Measurements from ENCODE around the gene TEP1. TPM values are rescaled to one million over a fixed set of nuclear protein-coding genes. Genes with fewer than 3 reads are reported as not detected.

TEP1 gene
- total and polyA plus RNA-seq, 2 experiments from 2014 or later, result 5.2 to 12.9 TPM

DNA sequence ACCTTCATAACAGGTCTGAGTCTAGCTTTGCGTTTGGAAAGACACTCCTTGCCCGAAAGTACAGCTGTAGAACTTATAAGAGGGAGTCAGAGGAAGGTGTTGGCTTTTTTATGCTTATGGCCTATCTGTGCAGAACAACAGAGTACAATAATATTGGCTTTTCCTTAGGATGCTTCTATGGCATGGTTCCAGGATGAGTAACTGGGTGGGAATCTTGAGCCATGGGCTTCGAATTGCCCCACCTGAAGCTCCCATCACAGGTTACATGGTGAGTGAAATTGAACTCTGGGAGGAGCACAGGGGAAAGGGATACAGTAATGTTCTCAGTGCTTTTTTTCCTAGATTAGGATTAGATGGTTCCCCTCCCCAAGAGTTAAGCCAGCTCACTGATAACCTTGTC lies 56.9 kb downstream of the TEP1 start:
- H3K79me2 ChIP-seq (ENCODE audit: insufficient read depth), result no peaks in the 10 kb centered on the region
- H3K9me2 ChIP-seq (ENCODE audit: insufficient read depth), result no peaks in the 10 kb centered on the region
- no peaks in the 10 kb centered on the region for H3K27me3 ChIP-seq (replicated peaks; ENCODE audit: insufficient read depth)
- no peak overlapping the region for H2AFZ ChIP-seq
- peaks cover 52% of the 10 kb centered on the region for H3K36me3 ChIP-seq (ENCODE audit: low read depth)
- H3K4me2 ChIP-seq (ENCODE audit: unreplicated experiment), result no peak overlapping the region
- H3K4me1 ChIP-seq (ENCODE audit: insufficient read depth), result no peaks in the 10 kb centered on the region
- peaks cover 20% of the 10 kb centered on the region; the same call in 1 of the 2 replicates for H3F3A ChIP-seq (ENCODE audit: insufficient read depth)
- no peak overlapping the region for H3K9ac ChIP-seq
- no peaks in the 10 kb centered on the region for H3K9me3 ChIP-seq (ENCODE audit: low read depth)
- no peak overlapping the region for H3K27ac ChIP-seq
- H3K4me3 ChIP-seq, result no peak overlapping the region
- in situ Hi-C loops (cut with MboI), result no loop called here
- DNase-seq, result peak; percentile 15
- 81 to 84% methylated on average over 3 of the region's 3 CpGs for WGBS, 2 experiments (ENCODE audit: low coverage in 1 of 2, low lambda C conversion rate in 2 of 2, missing lambda C conversion rate in 2 of 2)
- H4K20me1 ChIP-seq (ENCODE audit: insufficient read depth), result no peaks in the 10 kb centered on the region
- TF ChIP-seq EZH2phosphoT487 (IDR thresholded peaks at IDR 0.05; ENCODE audit: insufficient read depth, low read depth) (no peak), EZH2 (IDR thresholded peaks at IDR 0.05; ENCODE audit: insufficient read depth, poor library complexity, severe bottlenecking) (no peak)

GRCh38 chr14:20350860-20351259 lies 62.4 kb downstream of the TEP1 start:
- in situ Hi-C loops (cut with MboI), result no loop called here
- peak; percentile 33 for DNase-seq
- no peak overlapping the region for H2AFZ ChIP-seq
- H3K9me3 ChIP-seq (ENCODE audit: low read depth), result no peaks in the 10 kb centered on the region
- 0 out of 2 replicates have a peak overlapping the region, but pooled peaks have one; percentile 6 for H3K27ac ChIP-seq
- no peak overlapping the region for H3K4me2 ChIP-seq (ENCODE audit: unreplicated experiment)
- H3K4me1 ChIP-seq (ENCODE audit: insufficient read depth), result no peaks in the 10 kb centered on the region
- H3K9me2 ChIP-seq (ENCODE audit: insufficient read depth), result no peaks in the 10 kb centered on the region
- no peaks in the 10 kb centered on the region; the same call in 1 of the 2 replicates for H3K79me2 ChIP-seq (ENCODE audit: insufficient read depth)
- no peaks in the 10 kb centered on the region for H4K20me1 ChIP-seq (ENCODE audit: insufficient read depth)
- no peak overlapping the region for H3K9ac ChIP-seq
- peaks cover 48% of the 10 kb centered on the region for H3K36me3 ChIP-seq (ENCODE audit: low read depth)
- no peak for TF ChIP-seq EZH2phosphoT487 (IDR thresholded peaks at IDR 0.05; ENCODE audit: insufficient read depth, low read depth)
- no peak for TF ChIP-seq EZH2 (IDR thresholded peaks at IDR 0.05; ENCODE audit: insufficient read depth, poor library complexity, severe bottlenecking)
- H3K27me3 ChIP-seq (replicated peaks; ENCODE audit: insufficient read depth), result no peaks in the 10 kb centered on the region
- H3K4me3 ChIP-seq, result no peak overlapping the region
- peaks cover 7% of the 10 kb centered on the region; the same call in 1 of the 2 replicates for H3F3A ChIP-seq (ENCODE audit: insufficient read depth)

DNA sequence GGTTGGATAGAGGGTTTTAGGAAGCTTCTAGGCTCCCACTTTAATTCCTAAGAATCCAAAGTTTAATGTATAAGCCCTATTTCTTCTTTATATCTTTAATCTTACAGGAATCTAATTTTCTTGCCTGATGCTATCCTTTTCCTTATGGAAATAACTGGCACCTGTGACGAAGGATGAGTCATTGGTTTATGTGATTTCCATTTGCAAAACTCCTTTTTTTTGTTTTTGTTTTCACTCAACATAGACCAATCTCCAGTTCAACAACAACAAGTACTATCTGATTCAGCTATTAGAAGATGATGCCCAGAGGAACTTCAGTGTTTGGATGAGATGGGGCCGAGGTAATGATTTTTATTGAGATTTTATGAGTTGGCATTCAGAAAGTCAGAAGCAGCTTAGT lies 63.0 kb downstream of the TEP1 start:
- Histone ChIP-seq H2AFZ (no peak overlapping the region), H3K9ac (no peak overlapping the region), H3K27me3 (replicated peaks; ENCODE audit: insufficient read depth) (no peaks in the 10 kb centered on the region), H3K27ac (0 out of 2 replicates have a peak overlapping the region, but pooled peaks have one; percentile 6), H3K4me2 (ENCODE audit: unreplicated experiment) (no peak overlapping the region), H3K36me3 (ENCODE audit: low read depth) (peaks cover 49% of the 10 kb centered on the region), H3K9me3 (ENCODE audit: low read depth) (no peaks in the 10 kb centered on the region), H3K4me3 (no peak overlapping the region), H4K20me1 (ENCODE audit: insufficient read depth) (no peaks in the 10 kb centered on the region), H3K9me2 (ENCODE audit: insufficient read depth) (no peaks in the 10 kb centered on the region), H3K79me2 (ENCODE audit: insufficient read depth) (peaks cover under 1% of the 10 kb centered on the region), H3F3A (ENCODE audit: insufficient read depth) (peaks cover 7% of the 10 kb centered on the region; the same call in 1 of the 2 replicates), H3K4me1 (ENCODE audit: insufficient read depth) (no peaks in the 10 kb centered on the region)
- TF ChIP-seq EZH2phosphoT487 (IDR thresholded peaks at IDR 0.05; ENCODE audit: insufficient read depth, low read depth), result no peak
- TF ChIP-seq EZH2 (IDR thresholded peaks at IDR 0.05; ENCODE audit: insufficient read depth, poor library complexity, severe bottlenecking), result no peak
- 73 to 78% methylated on average over 2 of the region's 2 CpGs for WGBS, 2 experiments (ENCODE audit: low coverage in 1 of 2, low lambda C conversion rate in 2 of 2, missing lambda C conversion rate in 2 of 2)
- DNase-seq, result peak; percentile 38
- in situ Hi-C loops (cut with MboI), result no loop called here

DNA sequence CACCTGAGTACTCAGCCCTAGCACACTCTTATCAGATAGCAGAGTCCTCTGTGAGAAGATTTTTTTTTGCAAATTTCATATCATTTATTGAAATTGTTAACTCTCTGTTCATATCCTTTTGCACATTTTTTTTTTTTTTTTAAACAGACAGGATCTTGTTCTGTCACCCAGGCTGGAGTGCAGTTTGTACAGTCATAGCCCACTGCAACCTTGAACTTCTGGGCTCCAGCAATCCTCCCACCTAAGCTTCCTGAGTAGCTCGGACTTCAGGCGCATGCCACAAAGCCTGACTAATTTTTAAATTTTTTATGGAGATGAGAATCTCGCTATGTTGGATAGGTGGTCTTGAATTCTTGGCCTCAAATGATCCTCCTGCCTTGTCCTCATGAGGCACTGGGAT lies 65.6 kb downstream of the TEP1 start:
- in situ Hi-C loops (cut with MboI), result no loop called here
- 0 out of 2 replicates have a peak, but pooled peaks cover 5% of the 10 kb centered on the region for H3K4me1 ChIP-seq (ENCODE audit: insufficient read depth)
- DNase-seq, result no peak
- no peak overlapping the region for H3K4me2 ChIP-seq (ENCODE audit: unreplicated experiment)
- no peak overlapping the region for H3K9ac ChIP-seq
- no peak overlapping the region for H3K4me3 ChIP-seq
- H3K79me2 ChIP-seq (ENCODE audit: insufficient read depth), result peaks cover 18% of the 10 kb centered on the region
- H2AFZ ChIP-seq, result no peak overlapping the region
- TF ChIP-seq EZH2 (IDR thresholded peaks at IDR 0.05; ENCODE audit: insufficient read depth, poor library complexity, severe bottlenecking), result no peak
- no peak for TF ChIP-seq EZH2phosphoT487 (IDR thresholded peaks at IDR 0.05; ENCODE audit: insufficient read depth, low read depth)
- no peaks in the 10 kb centered on the region for H3K27me3 ChIP-seq (replicated peaks; ENCODE audit: insufficient read depth)
- no peaks in the 10 kb centered on the region for H4K20me1 ChIP-seq (ENCODE audit: insufficient read depth)
- H3F3A ChIP-seq (ENCODE audit: insufficient read depth), result peaks cover 14% of the 10 kb centered on the region; the same call in 1 of the 2 replicates
- H3K9me2 ChIP-seq (ENCODE audit: insufficient read depth), result no peaks in the 10 kb centered on the region
- 92 to 94% methylated on average over 3 of the region's 3 CpGs for WGBS, 2 experiments (ENCODE audit: low coverage in 1 of 2, low lambda C conversion rate in 2 of 2, missing lambda C conversion rate in 2 of 2)
- H3K27ac ChIP-seq, result no peak overlapping the region
- peaks cover 30% of the 10 kb centered on the region for H3K36me3 ChIP-seq (ENCODE audit: low read depth)
- no peaks in the 10 kb centered on the region for H3K9me3 ChIP-seq (ENCODE audit: low read depth)

DNA sequence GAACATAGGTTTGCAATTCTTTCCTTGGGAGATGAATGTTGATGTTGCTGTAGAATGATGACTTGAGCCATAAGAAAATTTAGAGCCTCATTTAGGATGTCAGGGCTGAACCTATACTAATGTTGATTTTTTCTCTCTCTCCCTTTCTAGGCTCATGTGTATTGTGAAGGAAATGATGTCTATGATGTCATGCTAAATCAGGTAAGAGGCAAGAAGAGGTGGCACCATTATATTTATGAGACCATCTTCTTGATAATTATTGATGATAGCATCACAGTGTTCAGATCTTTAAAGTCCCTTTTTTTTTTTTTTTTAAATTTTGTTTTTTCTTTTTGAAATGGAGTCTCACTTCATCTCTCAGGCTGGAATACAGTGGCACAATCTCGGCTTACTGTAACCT lies 66.6 kb downstream of the TEP1 start:
- peaks cover 23% of the 10 kb centered on the region for H3F3A ChIP-seq (ENCODE audit: insufficient read depth)
- H3K27ac ChIP-seq, result no peak overlapping the region
- H4K20me1 ChIP-seq (ENCODE audit: insufficient read depth), result no peaks in the 10 kb centered on the region
- TF ChIP-seq EZH2phosphoT487 (IDR thresholded peaks at IDR 0.05; ENCODE audit: insufficient read depth, low read depth), result no peak
- no peak for TF ChIP-seq EZH2 (IDR thresholded peaks at IDR 0.05; ENCODE audit: insufficient read depth, poor library complexity, severe bottlenecking)
- H3K4me3 ChIP-seq, result no peak overlapping the region
- no peak overlapping the region for H2AFZ ChIP-seq
- no peak overlapping the region for H3K4me2 ChIP-seq (ENCODE audit: unreplicated experiment)
- peaks cover 22% of the 10 kb centered on the region for H3K36me3 ChIP-seq (ENCODE audit: low read depth)
- no peak overlapping the region for H3K9ac ChIP-seq
- H3K9me2 ChIP-seq (ENCODE audit: insufficient read depth), result no peaks in the 10 kb centered on the region
- H3K9me3 ChIP-seq (ENCODE audit: low read depth), result no peaks in the 10 kb centered on the region
- no peak for DNase-seq
- WGBS, 2 experiments (ENCODE audit: low coverage in 1 of 2, low lambda C conversion rate in 2 of 2, missing lambda C conversion rate in 2 of 2), result 82 to 100% methylated on average over 1 of the region's 1 CpG
- in situ Hi-C loops (cut with MboI), result no loop called here
- H3K4me1 ChIP-seq (ENCODE audit: insufficient read depth), result 0 out of 2 replicates have a peak, but pooled peaks cover 5% of the 10 kb centered on the region
- H3K79me2 ChIP-seq (ENCODE audit: insufficient read depth), result peaks cover 18% of the 10 kb centered on the region
- no peaks in the 10 kb centered on the region for H3K27me3 ChIP-seq (replicated peaks; ENCODE audit: insufficient read depth)

Data from GM23248 (cell line).